Peyer's patch (tissue), 4 donors: ENCODE data around the gene RAB11FIP4.

Source experiments
- CTCF ChIP-seq, 6 experiments: fragments of 450-650 bp in 4 of 6; fragments of 200-600 bp in 2 of 6; sonication (generic) in 1 of 6; IDR thresholded peaks; one replicate each; pipeline ENCODE4 v1.5.1; 2017 to 2019; ENCODE audit warnings: antibody characterized with exemption in 6 of 6, mild to moderate bottlenecking in 3 of 6, moderate library complexity in 1 of 6
- POLR2A ChIP-seq, 2 donors: fragments of 450-650 bp; IDR thresholded peaks; one replicate each; pipeline ENCODE4 v1.5.1; 2017; ENCODE audit warnings: antibody characterized with exemption in 2 of 2, mild to moderate bottlenecking in 2 of 2, moderate library complexity in 2 of 2

- TF ChIP-seq CTCF (IDR thresholded peaks at IDR 0.05) (no peak), POLR2A (IDR thresholded peaks at IDR 0.05) (no peak)
These were observed 193.8 kb downstream of the RAB11FIP4 start for GRCh38 chr17:31585280-31585630.
